Amniotic stem cell (primary cell): Measurements from ENCODE around the gene ZNF331.

ENCODE experiments used
- DNase-seq: peaks from one replicate; lab custom pipeline; 2025; lab: John Stamatoyannopoulos, UW

ZNF331 gene

GRCh38 chr19:53571339-53571738 is 33.4 kb downstream of the ZNF331 start:
- DNase-seq: no peak

- DNase-seq: no peak
These were observed 39.2 kb downstream of the ZNF331 start for GRCh38 chr19:53576941-53577653.

- DNase-seq: no peak
These were observed 40.0 kb downstream of the ZNF331 start for GRCh38 chr19:53577968-53578367.

GRCh38 chr19:53579518-53579917 is 41.6 kb downstream of the ZNF331 start:
- no peak for DNase-seq

- no peak for DNase-seq
These were observed 43.2 kb downstream of the ZNF331 start for GRCh38 chr19:53580871-53581835.

- DNase-seq: no peak
These were observed 43.9 kb downstream of the ZNF331 start for GRCh38 chr19:53581871-53582279.

GRCh38 chr19:53583181-53583580 is 45.2 kb downstream of the ZNF331 start:
- no peak for DNase-seq

GRCh38 chr19:53586277-53586691 is 48.3 kb downstream of the ZNF331 start:
- DNase-seq: no peak

GRCh38 chr19:53594811-53595509 is 57.0 kb downstream of the ZNF331 start:
- no peak for DNase-seq

GRCh38 chr19:53595510-53595867 is 57.5 kb downstream of the ZNF331 start:
- DNase-seq: no peak

GRCh38 chr19:53596056-53596455 is 58.1 kb downstream of the ZNF331 start:
- DNase-seq: no peak

GRCh38 chr19:53597023-53597422 is 59.1 kb downstream of the ZNF331 start:
- no peak for DNase-seq

- no peak for DNase-seq
These were observed 60.4 kb downstream of the ZNF331 start for GRCh38 chr19:53598361-53598760.

- no peak for DNase-seq
These were observed 62.3 kb downstream of the ZNF331 start for GRCh38 chr19:53600217-53600616.

GRCh38 chr19:53606031-53606430 is 68.1 kb downstream of the ZNF331 start:
- no peak for DNase-seq

GRCh38 chr19:53608381-53608780 is 70.4 kb downstream of the ZNF331 start:
- no peak for DNase-seq

- no peak for DNase-seq
These were observed 75.0 kb downstream of the ZNF331 start for GRCh38 chr19:53612762-53613526.

- no peak for DNase-seq
These were observed 84.2 kb downstream of the ZNF331 start for GRCh38 chr19:53621885-53622740.

- no peak for DNase-seq
These were observed 87.0 kb downstream of the ZNF331 start for GRCh38 chr19:53624771-53625545.

GRCh38 chr19:53626486-53626885 is 88.5 kb downstream of the ZNF331 start:
- DNase-seq: no peak
